HG03354 (cell line): ENCODE measurements around the gene SLC35G2.
A peak's percentile ranks its signal among the peaks of the same experiment; 100 is the strongest.
"Not testable (repeated sequence)": the region's sequence is repeated elsewhere in the genome, so short reads cannot be mapped to it uniquely, and the experiment has no call there.

Source experiments
- ATAC-seq: cut with Tn5 transposase; IDR thresholded peaks from one replicate; pipeline ENCODE4 v1.9.1; 2021; ENCODE audit warnings: mild to moderate bottlenecking; ENCODE audit not compliant: unreplicated experiment, poor library complexity, severe bottlenecking

Gene SLC35G2

DNA sequence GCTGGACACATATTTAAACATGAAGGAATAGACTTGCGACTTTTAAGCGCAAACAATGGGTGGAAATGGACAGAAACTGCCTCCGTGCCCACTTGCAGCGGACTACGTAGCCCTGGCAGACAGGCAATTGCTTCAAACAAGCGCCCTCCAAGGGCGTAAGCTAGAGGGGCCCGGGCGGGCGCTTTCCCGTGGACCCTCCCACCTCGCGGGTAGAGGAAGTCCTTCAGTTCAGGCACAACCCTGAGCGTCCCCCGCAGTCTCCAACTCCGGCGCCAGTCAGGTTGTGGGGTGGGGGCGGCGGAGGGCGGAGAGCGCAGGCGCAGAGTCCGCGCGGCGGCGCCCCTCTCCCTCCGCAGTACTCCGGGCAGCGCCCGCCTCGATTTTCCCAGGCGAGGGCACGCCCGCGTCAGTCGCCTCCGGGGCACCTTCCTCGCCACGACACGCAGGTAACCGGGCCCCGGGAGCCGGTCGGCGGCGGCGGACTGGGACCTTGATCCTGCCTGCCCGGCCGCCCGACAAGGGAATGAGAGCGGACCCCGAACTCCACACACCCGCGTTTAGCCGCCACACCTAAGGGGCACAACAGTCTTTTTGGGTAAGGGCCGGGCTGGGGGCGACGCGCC is at the start of gene SLC35G2:
SLC35G2 (plus strand) TSS at position 358 of the 623 bp plus-strand sequence. CDS start 35,335 bp downstream, outside the sequence.
- peak; percentile 42 for ATAC-seq

DNA sequence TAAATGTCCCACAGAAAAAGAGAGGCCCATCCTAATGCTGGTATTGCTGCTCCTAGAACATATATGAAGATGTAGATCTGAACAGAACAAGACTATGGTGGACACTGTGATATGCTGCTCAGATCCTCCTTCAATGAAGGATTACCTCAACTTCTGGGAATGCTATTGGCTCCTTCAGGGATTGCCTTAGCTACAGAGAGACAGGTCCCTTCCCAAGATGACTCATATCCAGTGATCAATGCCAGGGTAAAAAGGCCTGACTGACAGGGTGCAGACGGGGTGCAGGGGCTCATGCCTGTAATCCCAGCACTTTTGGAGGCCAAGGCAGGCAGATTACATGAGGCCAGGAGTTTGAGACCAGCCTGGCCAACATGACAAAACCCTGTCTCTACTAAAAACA is 46.2 kb upstream of the SLC35G2 start:
- no peak for ATAC-seq

DNA sequence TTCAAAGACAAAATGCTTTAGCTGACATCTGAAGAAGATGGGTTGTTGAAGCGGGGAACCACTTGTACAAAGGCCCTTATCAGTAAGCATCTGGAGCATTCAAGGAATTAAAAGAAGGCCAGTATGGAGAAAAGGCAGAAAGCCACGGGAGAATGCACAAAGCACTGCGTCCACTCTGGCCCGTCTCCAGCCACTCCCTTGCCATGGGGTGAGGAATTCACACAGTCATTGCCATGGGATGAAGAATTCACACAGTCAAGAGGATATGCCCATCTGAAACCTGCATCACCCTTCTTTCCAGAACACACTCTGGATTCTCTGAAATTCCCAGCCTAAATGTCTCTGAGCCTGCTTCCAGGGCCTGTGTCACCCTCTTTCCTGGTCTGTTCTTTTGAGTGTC is 40.1 kb upstream of the SLC35G2 start:
- no peak for ATAC-seq

DNA sequence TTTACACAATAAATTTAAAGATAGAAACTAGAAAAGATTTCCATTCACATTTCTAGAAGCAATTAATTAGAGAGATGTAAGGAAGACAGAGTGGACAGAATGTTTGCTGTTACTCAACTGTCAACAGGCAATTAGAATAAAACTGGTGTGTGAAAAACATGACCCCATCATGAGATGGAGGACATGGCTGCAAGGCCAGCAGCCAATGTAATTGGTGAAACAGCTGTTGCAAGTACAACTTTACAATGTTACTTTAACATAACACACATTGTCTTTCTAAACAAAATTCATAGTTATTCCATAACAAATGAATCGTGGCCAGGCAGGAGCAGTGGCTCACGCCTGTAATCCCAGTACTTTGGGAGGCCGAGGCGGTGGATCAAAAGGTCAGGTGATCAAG is 38.2 kb upstream of the SLC35G2 start:
- ATAC-seq, result no peak

DNA sequence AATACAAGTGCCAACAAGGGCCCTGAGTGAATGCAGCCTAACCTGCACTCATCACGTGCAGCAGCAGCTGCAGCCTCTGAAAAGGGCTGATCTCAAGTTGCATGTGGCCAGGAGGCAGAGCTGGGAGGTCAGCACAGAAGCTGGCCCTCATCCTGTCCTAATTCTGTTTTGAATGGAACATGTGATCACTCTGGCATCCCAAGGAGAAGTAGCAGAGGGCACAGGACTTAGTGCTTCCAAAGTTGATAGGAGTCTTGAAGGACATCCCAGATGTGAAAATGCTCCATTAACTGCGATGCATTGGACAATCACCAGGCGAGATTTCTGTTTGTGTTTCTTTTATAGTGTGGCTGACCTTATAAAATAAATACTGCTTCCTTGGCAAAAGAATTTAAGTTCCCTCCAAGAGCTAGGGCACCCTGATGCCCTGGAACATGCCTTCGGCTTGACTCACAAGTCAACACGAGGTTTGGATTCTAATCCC is 35.2 kb upstream of the SLC35G2 start:
- no peak for ATAC-seq

DNA sequence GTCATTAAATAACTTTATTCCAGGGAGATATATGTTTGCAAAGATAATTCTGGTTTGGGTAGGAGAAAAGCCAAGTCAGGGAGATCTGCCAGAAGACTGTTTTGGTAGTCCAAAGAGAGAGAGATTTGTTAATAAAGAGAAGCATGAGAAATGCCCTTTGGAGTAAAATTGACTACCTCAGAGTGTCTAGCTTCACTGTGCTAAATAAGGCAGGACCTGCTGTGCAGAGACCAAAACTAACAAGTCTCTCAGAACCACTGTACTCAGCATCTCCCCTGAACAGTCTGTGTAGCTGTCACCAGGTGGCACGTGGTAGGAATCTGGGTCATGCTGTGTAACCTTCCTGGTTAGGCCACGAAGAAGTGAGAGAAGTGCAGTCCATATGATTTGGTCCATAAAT is 31.6 kb upstream of the SLC35G2 start:
- ATAC-seq, result peak; percentile 80

DNA sequence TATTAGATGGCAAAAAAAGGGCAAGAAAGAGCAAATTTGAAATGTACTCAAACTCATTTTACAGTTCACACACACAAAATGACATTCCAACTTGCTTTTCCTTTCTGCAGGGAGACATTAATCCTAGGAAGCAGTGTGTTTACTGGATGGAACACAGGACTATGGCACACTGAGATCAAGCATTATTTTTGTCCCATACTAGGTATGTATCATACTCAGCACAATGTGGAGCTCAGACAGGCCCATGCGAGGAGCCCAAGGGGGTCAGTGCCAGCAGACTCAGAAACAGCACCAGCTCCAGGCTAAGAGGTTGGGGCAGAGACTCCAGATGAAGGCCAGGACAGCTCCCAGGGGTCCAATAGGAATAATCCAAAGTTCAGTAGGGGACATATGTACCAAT is 30.8 kb upstream of the SLC35G2 start:
- ATAC-seq, result no peak

DNA sequence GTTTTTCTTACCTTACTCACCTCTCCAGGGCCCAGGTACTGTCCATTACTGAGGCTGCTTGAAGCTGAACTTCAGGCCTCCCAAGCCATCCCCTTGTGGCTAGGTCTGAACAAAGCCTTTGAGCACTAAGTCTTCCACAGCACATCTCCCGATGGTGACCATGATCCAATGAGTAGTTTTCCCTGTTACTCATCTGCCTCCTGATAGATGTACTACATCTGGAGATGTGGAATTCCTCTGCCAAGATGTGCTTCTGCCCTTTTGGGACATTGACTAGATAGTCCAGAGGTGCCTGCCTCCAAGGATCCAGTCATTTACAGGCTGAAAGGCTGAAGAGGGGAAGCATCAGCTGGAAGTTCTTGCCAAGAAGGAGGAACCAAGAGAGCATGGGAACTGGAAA is 28.9 kb upstream of the SLC35G2 start:
- no peak for ATAC-seq

DNA sequence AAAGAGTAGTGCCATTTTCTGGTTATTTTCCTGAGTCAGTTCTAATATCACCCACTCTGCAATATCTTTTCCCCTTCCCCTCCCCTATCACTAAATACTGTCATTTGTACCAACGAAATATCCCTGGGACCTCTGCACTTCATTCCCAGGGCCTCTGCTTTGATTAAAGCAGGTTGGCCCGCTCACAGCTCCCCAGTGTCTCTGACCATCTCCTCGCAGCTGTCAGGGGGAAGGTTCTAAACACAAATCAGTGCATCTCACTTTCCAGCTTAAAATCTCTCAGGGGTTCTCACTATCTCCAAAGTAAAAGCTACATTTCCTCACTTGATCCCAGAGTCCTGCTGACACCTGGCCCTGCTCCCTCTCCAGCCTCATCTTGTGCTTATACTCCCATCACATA is 28.1 kb upstream of the SLC35G2 start:
- no peak for ATAC-seq

DNA sequence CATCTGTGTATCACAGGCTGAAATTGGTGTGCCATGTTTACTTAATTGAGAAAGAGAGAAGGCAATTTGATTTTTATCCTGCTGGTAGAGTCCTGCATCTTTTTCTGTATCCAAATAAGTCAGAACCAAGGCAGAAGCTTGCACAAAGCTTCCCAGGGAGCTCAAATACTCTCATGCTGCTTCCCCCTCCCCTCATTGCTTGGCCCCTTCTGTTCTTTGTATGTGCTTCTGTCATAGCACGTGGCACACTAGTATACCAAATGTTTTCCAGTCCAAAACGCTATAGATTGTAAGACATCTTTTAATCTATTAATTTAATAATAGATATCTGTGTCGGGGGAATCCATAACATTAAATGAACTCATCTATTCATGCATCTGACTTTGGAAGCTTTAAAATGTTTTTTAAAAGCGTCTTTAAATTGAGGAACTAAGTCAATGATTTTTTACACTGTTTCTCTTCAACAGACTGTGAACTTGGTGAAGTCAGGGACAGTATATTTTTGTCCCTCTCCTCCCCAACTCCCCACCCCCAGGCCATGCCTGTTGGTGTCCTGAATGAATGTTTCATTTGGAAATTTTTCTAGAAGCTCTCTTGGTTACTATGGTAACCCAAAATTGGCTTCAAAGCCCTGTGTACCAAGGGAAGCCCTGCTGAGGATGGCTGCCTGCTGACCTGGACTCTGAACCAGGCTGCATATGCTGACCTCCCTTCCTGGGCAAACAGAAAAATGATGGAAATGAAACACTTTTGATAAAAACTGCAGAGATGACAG is 26.2 kb upstream of the SLC35G2 start:
- ATAC-seq, result no peak

DNA sequence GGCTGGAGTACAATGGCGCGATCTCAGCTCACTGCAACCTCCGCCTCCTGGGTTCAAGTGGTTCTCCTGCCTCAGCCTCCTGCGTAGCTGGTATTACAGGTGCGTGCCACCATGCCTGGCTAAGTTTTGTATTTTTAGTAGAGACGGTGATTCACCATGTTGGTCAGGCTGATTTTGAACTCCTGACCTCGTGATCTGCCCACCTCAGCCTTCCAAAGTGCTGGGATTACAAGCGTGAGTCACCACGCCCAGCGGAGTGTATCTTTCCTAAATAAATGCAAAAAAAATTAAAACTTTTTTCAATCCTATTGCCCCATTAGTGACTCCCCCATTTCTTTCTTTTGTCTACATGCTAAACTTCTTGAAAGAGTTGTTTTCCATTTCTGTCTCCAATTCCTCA is 17.8 kb upstream of the SLC35G2 start:
- not testable (repeated sequence) for ATAC-seq

DNA sequence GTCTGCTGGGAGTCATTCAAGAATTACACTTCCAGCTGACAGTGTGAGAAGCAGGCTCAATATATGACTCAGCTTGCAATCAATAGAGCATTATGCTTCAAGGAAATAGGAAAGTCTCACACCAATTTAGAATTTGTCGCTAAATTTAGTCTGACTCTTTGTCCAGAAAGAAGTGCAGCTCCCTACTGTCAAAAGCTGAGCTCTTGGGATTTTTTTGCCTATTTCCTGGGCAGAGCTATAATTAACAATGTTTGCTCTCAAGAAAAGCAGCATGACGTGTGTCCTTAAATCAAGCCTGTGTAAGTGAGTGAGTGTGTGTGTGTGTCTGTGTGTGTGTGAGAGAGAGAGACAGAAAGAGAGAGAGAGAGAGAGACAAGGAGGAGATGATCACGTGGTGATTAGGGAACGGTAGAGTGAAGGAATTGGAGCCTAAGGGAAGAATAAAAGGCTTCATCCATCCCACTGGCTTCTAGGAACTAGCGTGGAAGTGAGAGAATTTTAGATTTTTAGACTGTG is 16.4 kb upstream of the SLC35G2 start:
- no peak for ATAC-seq

DNA sequence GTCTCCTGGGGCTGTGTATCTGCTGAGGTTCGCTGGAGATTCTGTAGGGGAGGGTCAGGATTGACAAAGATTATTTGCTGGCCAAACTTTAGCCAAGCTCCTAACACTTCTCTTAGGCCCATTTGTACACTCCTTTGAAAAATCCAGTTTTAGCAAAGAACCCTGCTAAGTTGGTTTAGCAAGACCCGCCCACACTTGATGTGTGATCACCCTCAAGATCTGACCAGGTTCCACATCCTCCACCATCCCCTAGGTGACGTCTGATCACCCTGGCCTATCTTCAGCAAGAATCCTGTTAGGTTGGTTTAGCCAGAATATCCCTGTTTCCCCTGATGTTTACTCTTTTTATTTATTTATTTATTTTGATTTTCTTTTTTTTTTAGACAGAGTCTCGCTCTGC is 14.8 kb upstream of the SLC35G2 start:
- ATAC-seq, result no peak

DNA sequence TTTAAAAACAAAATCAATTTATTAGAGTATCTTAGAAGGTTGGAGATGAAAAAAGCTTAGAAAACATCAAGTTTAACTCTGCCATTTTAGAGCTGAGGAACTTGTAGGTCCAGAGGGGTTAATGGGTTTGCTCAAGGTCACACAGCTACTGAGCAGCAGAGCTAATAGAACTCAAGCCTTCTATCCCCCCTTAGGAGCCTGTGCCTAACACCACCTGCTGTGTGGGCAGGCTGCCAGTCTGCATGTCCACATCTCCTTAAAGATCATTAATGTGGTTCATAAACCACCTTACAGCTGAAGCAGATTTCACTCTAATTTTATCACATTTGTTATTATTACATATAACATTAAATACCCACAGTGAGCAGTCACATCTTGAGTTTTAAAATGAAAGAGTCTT is 14.1 kb upstream of the SLC35G2 start:
- no peak for ATAC-seq

DNA sequence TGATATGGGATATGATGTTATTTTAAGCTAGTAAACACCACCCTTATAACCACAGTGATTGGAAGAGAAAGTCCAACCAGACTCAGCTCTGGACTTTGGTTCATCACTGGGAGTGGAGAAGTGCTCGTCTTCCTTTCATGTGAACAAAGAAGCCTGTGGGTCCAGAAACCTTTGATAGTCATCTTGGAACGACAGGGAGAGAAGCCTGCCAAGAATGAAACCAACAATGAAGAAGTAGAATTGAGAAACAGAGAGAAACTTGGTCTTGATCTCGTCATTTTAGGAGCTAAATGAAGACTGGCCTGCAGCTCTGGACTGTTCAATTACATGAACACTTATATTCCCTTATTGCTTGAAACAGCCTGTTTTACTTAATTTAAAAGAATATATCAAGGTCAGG is 13.1 kb upstream of the SLC35G2 start:
- no peak for ATAC-seq

DNA sequence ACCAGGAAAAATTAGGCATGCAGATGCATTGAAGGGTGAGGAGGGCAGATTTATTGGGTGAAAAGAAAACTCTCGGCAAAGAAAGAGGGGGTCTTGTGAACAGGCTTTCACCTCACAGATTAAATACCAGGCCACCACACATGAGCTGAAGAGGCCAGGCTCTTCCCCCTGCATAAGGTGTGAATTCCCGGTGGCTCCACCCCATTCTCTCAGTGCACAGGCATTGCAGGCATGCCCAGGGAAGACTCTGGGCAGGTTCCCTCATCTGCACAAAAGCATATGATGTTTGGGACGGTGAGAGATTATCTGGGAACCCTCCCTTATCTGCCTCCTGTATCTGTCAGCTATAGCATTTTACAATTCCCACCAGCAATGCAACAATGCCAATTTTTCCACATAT is 7.2 kb upstream of the SLC35G2 start:
- ATAC-seq, result no peak

DNA sequence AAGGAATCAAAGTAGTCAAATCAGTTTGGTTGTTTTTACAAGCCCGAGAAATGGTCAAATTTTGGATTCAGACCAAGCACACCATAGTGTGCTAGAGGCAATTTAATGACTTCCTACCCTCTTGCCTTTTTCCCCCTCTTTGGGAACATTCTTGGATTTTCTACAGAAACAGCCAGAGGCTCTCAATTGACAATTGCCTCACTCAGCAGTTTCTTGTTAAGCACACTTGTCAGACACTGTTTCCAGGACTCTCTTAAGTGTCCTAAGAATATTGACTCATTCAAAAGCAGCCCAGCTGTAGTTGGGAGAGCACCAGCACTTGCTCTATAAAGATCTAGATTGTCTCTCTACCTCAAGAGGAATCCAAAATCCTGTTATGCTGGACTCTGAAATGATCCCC is 1.5 kb upstream of the SLC35G2 start:
- no peak for ATAC-seq

DNA sequence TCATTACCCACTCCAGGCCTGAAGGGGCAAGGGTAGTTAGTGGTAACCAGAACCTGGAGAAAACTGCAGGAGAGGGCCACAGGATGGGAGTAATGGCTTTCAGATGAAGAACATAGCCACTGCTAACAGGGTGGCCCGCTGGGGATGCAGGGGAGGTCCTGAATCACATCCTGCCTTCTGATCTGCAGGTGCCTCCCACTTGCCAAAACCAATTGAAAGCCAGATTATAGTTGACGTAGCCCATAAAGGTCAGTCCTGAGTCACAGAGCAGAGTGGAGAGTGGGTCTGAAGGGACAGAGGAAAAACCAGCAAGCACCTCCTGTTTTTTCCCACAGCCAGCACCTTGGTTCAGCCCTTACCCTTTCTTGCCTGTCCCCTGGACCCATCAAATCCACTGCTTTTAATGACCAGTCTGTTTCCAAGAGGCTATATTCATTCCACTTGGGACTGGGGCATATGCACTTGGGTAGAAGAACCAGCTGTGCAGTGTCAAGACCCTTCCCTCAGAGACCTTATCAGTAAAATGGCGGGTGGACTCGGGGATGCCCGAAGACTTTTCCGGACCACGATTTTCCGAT is 646 bp upstream of the SLC35G2 start:
- no peak for ATAC-seq

DNA sequence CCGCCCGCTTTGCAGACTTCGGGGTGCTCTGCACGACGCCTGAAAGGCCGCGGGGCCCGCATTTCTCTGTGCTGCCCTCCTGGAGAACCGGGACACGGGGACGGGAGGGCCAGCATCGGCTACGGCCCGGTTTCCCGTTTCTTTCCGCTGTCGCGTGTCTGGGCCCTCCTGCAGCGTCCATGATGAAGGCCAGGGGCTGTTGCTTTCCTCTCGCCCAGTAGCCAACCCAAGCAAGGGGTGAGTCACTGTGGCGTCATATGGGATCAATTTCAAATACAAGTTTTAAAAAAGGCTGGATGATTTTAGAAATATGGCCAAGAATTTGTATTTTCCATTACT is 435 bp downstream of the SLC35G2 start:
- ATAC-seq, result peak; percentile 41

DNA sequence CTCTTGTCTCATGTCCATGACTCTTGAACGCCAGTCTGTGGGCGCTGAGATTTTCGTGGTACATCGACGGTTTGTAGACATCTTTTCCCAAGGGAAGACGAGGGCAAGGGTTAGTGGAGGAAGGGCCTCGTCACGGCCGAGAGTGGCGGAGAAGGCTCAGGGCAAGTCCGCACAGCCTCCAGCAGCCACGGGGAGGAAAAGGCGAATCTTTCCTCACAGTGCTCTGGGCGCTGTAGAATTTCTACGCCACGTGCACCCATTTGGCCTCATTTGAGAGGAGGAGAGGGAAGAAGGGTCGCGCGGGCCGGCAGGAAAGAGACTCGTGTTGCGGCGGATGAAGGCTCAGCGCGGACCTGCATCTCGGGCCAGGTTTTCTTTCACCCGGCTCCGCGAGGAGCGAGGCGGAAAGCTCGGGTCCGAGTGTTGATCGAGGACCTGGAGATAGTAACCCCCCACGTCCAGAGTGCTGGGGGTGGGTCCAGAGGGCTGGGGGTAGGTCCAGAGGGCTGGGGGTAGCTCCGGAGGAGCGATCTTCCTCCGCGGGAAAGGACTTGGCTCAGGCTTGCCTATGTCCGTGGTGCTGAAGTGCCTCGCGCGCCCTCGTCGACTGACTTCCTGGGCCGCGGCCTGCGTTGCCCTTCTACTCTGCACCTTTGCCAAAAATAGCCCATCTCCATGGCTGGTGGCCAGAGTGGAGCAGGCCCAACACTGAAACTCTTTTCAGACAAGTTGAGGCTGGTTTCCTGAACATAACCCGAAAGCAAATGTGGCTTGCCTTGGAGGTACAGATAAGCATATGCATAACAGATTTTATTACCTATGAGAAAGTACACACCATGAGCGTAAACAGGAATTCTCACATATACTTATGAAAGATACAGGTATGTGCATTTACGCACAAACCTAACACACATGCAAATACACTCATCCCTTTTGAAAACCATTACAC is 1.1 kb downstream of the SLC35G2 start:
- ATAC-seq, result no peak
